Stimulated activated effector memory CD8-positive, alpha-beta T cell treated with anti-CD3 and anti-CD28 coated beads, Interleukin-12 subunit alpha, Interleukin-12 subunit beta, amount 100 ng/mL, for 72 hours (primary cell): Measurements from ENCODE around the gene WTAP.
"Not testable (repeated sequence)": the region's sequence is repeated elsewhere in the genome, so short reads cannot be mapped to it uniquely, and the experiment has no call there.

Source experiments
- ATAC-seq: fragments of 150-1000 bp; cut with Tn5 transposase; 2 replicates; pipeline ENCODE4 v1.10.0; 2021
- DNase-seq, 2 donors: peaks; one replicate each; pipeline ENCODE4 v3.0.0; 2021 to 2022; ENCODE audit warnings: low spot score in 2 of 2
- H3K27ac Mint-ChIP-seq: one replicate; pipeline ENCODE4 v1.8.0; 2022; ENCODE audit warnings: mild to moderate bottlenecking, mixed read lengths
- H3K36me3 Mint-ChIP-seq: one replicate; pipeline ENCODE4 v1.8.0; 2022; ENCODE audit warnings: mild to moderate bottlenecking, mixed read lengths
- H3K4me1 Mint-ChIP-seq: one replicate; pipeline ENCODE4 v1.8.0; 2022; ENCODE audit warnings: mixed read lengths
- H3K4me3 Mint-ChIP-seq: one replicate; pipeline ENCODE4 v1.8.0; 2022; ENCODE audit warnings: mild to moderate bottlenecking, mixed read lengths
- H3K9me3 Mint-ChIP-seq: one replicate; pipeline ENCODE4 v1.8.0; 2022; ENCODE audit warnings: mixed read lengths

WTAP gene

GRCh38 chr6:159790149-159790955 lies 63.0 kb downstream of the WTAP start, which contains the start of gene MRPL18:
TSS of gene MRPL18 (plus strand) at chr6:159790467. CDS start at chr6:159790588, 121 bp downstream.
- Mint-ChIP-seq H3K9me3 (no peaks in the 10 kb centered on the region), H3K4me1 (peaks cover 48% of the 10 kb centered on the region), H3K27ac (peak within 1 kb of the TSS; percentile 95), H3K36me3 (peaks cover 97% of the 10 kb centered on the region), H3K4me3 (peak within 1 kb of the TSS; percentile 95)
- DNase-seq (peak; percentile 58 to 87), ATAC-seq (peak; percentile 92)

- H3K36me3 Mint-ChIP-seq: peaks cover 97% of the 10 kb centered on the region
- H3K4me3 Mint-ChIP-seq: peak overlapping the region; percentile 95
- H3K27ac Mint-ChIP-seq: peak overlapping the region; percentile 95
- H3K9me3 Mint-ChIP-seq: no peaks in the 10 kb centered on the region
- peak in 1 of 2 donors; percentile 63 for DNase-seq
- peaks cover 52% of the 10 kb centered on the region for H3K4me1 Mint-ChIP-seq
- no peak for ATAC-seq
Observed at GRCh38 chr6:159790956-159791598, 63.8 kb downstream of the WTAP start.

- not testable (repeated sequence) for H3K27ac Mint-ChIP-seq, H3K4me3 Mint-ChIP-seq, ATAC-seq, DNase-seq, H3K9me3 Mint-ChIP-seq
- H3K36me3 Mint-ChIP-seq: peaks cover 98% of the 10 kb centered on the region
- H3K4me1 Mint-ChIP-seq: peaks cover 34% of the 10 kb centered on the region
Observed at GRCh38 chr6:159794976-159795375, 67.7 kb downstream of the WTAP start.

GRCh38 chr6:159797554-159797953 lies 70.2 kb downstream of the WTAP start:
- no peak overlapping the region for H3K4me3 Mint-ChIP-seq
- no peaks in the 10 kb centered on the region for H3K9me3 Mint-ChIP-seq
- H3K4me1 Mint-ChIP-seq: peaks cover 13% of the 10 kb centered on the region
- ATAC-seq (peak; percentile 47), DNase-seq (no peak)
- H3K36me3 Mint-ChIP-seq: peaks cover 72% of the 10 kb centered on the region
- peak overlapping the region; percentile 37 for H3K27ac Mint-ChIP-seq

- no peak for ATAC-seq
- Mint-ChIP-seq H3K4me1 (peaks cover 5% of the 10 kb centered on the region), H3K4me3 (no peak within 1 kb of the TSS), H3K9me3 (no peaks in the 10 kb centered on the region), H3K36me3 (peaks cover 46% of the 10 kb centered on the region), H3K27ac (no peak within 1 kb of the TSS)
- DNase-seq: no peak
Observed at GRCh38 chr6:159800141-159800865, 73.0 kb downstream of the WTAP start, which contains the start of gene PNLDC1. TSS of gene PNLDC1 (plus strand) at chr6:159800276. CDS start at chr6:159800308, 32 bp downstream.

GRCh38 chr6:159801935-159802334 lies 74.6 kb downstream of the WTAP start:
- peaks cover 29% of the 10 kb centered on the region for H3K36me3 Mint-ChIP-seq
- H3K4me3 Mint-ChIP-seq: no peak overlapping the region
- H3K4me1 Mint-ChIP-seq: no peaks in the 10 kb centered on the region
- H3K9me3 Mint-ChIP-seq: no peaks in the 10 kb centered on the region
- ATAC-seq: no peak
- no peak overlapping the region for H3K27ac Mint-ChIP-seq
- DNase-seq: no peak

GRCh38 chr6:159804504-159804903 lies 77.2 kb downstream of the WTAP start:
- ATAC-seq (no peak), DNase-seq (no peak)
- Mint-ChIP-seq H3K9me3 (no peaks in the 10 kb centered on the region), H3K4me3 (no peak overlapping the region), H3K27ac (no peak overlapping the region), H3K4me1 (no peaks in the 10 kb centered on the region), H3K36me3 (peaks cover 4% of the 10 kb centered on the region)

GRCh38 chr6:159805440-159806020 lies 78.2 kb downstream of the WTAP start:
- no peak overlapping the region for H3K4me3 Mint-ChIP-seq
- H3K4me1 Mint-ChIP-seq: no peaks in the 10 kb centered on the region
- H3K27ac Mint-ChIP-seq: no peak overlapping the region
- no peak for DNase-seq
- no peaks in the 10 kb centered on the region for H3K36me3 Mint-ChIP-seq
- no peaks in the 10 kb centered on the region for H3K9me3 Mint-ChIP-seq
- ATAC-seq: no peak
